ENCODE data around the gene SCNN1A.

The SCNN1A gene

DNA sequence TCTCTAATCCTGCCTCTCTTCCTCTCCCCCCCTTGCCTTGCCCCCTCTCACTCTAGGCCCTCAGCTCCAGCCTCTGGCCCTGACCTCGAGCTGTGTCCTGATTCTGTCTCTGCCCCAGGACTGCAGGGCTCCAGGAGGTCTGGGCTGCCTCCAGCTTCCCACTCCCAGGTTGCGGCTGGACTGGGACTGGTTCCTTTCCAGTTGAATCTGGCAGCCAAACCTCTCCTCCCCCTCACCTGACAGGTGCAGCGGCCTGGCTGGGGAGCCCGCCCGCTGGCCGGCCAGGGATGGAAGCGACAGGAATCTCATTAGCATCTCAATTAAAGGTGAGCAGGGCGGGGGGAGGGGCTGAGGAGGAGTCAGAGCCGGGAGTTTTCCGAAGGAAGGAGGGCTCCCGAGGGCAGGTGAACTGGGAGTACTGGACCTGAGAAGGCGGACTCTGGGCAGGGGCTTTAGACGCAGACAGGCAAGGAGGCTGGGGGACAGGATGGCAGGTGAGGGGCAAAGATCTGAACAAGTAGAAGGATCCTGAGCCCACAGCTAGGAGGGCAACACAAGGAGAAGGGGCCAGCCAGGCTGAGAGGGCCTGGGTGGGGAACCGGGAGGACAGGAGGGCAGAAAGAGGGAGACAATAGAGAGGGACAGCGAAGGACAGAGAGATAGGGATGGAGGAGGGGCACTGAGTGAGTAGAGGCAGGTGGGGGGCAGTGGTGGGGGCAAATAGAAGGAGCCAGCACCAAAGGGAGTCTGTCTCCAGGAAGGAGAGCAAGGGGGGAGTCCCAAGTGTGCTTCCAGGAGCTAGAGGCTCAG is at the start of gene SCNN1A:
Gene SCNN1A, minus strand, starts transcription at position 295 of the 810 bp plus-strand sequence. CDS start 780 bp downstream, outside the sequence.
- no peak for DNase-seq (ENCODE audit: low read depth, low spot score)

DNA sequence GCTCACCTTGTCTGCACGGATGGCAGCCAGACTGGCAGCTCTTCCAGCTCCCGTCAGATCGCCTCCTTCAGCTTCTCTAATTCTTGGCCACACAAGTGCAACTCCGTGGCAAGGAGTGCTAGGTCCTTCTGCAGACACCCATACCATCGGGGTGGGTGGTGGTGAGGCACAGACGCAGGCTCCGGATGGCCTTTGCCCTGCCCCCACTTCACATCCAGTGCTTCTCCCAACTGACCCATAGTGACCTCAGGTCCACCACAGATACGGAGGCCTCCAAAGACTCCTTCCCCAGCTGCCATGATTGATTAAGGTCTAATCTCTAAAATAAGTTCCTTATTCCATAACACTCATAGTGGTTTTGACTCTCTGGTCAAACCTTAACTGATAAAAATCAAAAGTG is 49.5 kb upstream of the SCNN1A start:
- DNase-seq (ENCODE audit: low read depth, low spot score), result no peak

GRCh38 chr12:6424008-6424347 is 48.6 kb upstream of the SCNN1A start:
- no peak for DNase-seq (ENCODE audit: low read depth, low spot score)

GRCh38 chr12:6423267-6424007 is 48.1 kb upstream of the SCNN1A start:
- DNase-seq (ENCODE audit: low read depth, low spot score), result peak; percentile 61

- no peak for DNase-seq (ENCODE audit: low read depth, low spot score)
These were observed 45.0 kb upstream of the SCNN1A start for GRCh38 chr12:6420364-6420763.

DNA sequence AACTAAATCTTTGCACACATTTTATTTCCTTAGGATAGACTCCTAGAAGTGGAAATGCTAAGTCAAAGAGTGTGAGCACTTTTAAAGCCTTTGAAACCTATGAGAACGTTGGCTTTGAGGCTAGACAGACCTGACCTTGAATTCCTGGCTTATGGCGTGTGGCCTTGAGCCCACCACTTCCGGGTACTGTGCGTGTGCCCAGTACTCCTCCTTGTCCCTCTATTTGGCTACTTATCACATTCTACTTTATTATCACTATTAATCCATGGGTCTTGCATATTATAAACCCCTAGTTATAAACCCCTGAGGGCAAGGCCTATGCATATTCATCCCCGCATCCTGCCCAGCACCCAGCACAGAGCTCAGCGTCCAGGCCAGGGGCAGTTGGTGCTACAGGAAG is 43.4 kb upstream of the SCNN1A start:
- DNase-seq (ENCODE audit: low read depth, low spot score), result no peak

- DNase-seq (ENCODE audit: low read depth, low spot score), result no peak
These were observed 41.2 kb upstream of the SCNN1A start for GRCh38 chr12:6416596-6416995.

DNA sequence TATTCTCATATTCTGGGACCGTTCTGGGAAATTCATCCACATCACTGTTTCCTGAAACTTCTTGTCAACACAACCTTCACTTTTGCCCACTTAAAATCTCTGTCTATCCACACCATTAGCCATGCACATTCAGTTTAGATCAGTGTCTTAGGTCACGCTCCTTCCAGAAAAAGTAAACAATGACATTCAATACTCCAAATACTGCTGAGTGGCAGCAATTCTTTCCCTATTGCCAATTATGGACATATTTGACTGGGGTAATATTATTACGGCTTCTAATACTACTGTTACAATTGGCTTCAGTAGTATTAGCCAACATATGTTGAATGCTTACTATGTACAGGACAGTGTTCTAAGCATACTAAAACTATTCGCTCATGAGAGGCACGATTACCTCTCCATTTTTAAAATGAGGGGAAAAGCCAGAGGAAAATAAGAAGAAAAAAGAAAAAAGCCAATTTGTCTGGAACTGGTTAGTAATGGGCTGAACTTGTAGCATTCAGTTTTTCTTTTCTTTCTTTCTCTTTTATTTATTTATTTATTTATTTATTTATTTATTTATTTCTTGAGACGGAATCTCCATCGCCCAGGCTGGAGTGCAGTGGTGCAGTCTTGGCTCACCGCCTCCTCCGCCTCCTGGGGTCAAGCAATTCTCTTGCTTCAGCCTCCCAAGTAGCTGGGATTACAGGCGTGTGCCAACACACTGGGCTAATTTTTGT is 32.0 kb upstream of the SCNN1A start:
- DNase-seq (ENCODE audit: low read depth, low spot score), result no peak

- no peak for DNase-seq (ENCODE audit: low read depth, low spot score)
These were observed 30.6 kb upstream of the SCNN1A start for GRCh38 chr12:6405963-6406362.

DNA sequence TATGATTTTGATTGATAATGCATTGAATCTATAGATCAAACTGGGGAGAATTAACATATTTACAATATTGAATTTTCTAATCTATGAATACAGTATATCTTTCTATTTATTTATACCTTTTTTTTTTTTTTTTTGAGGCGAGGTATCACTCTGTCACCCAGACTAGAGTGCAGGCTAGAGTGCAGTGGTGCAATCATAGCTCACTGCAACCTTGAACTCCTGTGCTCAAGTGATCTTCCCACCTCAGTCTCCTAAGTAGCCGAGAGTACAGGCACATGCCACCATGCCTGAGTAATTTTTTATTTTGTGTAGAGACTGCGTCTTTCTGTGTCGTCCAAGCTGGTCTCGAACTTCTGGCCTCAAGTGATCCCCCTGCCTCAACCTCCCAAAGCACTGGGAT is 29.0 kb upstream of the SCNN1A start:
- no peak for DNase-seq (ENCODE audit: low read depth, low spot score)

- DNase-seq (ENCODE audit: low read depth, low spot score), result no peak
These were observed 24.7 kb upstream of the SCNN1A start for GRCh38 chr12:6399884-6400644.

DNA sequence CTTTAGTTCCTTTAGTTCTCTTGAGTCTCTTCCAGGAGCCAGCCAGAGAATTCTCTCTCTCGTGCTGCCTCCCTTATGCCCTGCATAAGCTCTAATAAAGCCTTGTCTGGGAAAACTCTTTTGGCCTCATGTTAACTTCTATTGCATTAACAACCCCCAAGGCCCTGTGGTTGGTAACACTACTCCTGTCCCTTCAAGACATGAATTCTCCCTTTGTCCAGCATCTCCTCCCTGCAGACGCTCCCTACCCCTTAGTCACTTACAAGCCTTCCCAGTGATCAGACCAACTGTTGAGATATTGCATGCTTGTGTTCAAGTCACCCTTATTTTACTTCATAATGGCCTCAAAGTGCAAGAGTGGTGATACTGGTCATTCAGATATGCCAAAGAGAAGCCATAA is 20.7 kb upstream of the SCNN1A start:
- no peak for DNase-seq (ENCODE audit: low read depth, low spot score)

DNA sequence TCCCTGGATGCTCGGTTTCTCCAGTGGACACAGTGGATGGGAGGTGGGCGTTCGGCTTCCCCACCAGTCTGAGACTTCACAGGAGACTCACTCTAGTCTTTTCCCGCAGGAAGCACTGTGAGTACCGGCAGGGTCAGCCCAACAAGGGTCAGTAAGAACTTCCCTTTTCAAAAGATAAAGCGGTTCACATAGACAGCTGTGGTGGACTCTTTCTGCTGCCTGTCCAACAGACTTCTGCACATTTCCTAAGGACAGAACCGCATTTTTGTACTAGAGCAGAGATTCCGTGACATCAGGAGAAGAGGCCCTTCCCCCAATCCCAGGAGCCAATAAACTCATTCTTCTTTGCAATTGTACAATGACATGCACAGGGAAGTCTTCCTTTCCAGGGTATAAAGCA is 19.0 kb upstream of the SCNN1A start:
- DNase-seq (ENCODE audit: low read depth, low spot score), result no peak

DNA sequence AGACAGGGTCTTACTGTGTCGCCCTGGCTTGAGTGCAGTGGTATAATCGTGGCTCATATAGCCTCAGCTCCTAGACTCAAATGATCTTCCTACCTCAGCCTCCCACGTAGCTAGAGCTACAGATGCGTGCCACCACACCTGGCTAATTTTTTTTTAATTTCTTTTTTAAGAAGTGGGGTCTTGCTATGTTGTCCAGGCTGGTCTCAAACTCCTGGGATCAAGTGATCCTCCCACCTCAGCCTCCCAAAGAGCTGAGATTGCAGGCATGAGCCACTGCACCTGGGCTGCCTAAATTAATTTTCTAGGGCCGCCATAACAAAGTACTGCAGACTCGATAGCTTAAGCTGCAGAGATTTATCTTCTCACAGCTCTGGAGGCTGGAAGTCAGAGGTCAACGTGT is 17.7 kb upstream of the SCNN1A start:
- no peak for DNase-seq (ENCODE audit: low read depth, low spot score)

DNA sequence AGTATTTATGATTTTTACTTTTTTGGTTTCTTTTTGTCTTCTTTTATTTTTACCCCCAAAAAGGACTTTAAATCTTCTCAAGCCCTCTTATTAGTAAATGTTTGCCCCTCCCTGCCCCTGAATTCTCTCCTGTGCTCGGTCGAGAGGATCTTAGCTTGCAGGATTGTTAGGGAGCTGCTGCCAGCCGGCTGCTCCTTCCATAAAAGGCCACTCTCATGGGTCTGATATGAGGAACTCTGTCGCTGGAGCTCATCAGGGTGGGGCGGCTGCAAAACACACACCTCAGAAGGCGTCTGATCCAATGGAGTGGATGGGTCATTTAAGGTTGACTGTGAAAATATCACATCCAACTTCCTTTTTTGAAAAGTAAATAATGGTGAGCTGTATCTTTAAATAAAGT is 17.1 kb upstream of the SCNN1A start:
- DNase-seq (ENCODE audit: low read depth, low spot score), result no peak

- no peak for DNase-seq (ENCODE audit: low read depth, low spot score)
These were observed 15.7 kb upstream of the SCNN1A start for GRCh38 chr12:6391013-6391412.

DNA sequence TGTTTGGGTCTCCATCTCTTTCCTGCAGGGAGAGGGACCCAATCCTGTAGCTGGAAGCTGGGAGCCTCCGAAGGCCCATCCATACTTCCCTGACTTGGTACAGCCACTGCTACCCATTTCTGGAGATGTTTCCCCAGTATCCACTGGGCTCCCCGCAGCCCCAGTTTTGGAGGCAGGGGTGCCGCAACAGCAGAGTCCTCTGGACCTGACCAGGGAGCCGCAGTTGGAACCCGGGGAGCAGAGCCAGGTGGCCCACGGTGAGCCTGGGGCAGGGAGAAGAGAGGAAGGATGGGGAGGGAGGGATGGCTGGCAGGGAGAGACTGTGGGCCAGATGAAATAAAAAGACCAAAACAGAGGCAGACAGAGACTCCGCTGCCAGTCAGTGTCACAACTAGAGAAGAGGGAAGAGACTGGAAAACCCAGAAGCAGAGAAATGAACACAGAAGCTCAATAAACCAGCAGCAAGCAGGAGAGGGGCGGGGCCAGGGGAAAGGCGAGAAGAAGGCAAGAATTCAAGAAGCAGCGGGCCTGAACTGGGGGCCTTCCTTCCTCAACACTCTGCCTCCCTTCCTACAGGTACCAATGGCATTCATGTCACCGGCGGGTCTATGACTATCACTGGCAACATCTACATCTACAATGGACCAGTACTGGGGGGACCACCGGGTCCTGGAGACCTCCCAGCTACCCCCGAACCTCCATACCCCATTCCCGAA is 14.9 kb upstream of the SCNN1A start:
- DNase-seq (ENCODE audit: low read depth, low spot score), result no peak

- no peak for DNase-seq (ENCODE audit: low read depth, low spot score)
These were observed 12.2 kb upstream of the SCNN1A start for GRCh38 chr12:6387541-6387940.

GRCh38 chr12:6386491-6386890 is 11.1 kb upstream of the SCNN1A start:
- no peak for DNase-seq (ENCODE audit: low read depth, low spot score)

DNA sequence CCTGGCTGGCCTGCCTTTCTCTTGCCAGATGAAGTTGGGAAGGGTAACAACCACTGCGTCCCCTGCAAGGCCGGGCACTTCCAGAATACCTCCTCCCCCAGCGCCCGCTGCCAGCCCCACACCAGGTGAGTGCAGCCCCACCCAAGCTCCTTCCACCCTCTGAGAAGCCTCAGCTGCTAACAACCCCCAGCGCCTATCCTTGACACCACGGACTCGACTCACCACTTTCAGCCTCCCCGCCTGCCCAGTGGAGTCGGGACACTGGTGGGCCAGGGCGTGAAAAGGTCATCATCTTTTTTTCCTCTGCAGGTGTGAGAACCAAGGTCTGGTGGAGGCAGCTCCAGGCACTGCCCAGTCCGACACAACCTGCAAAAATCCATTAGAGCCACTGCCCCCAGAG is 10.7 kb upstream of the SCNN1A start:
- no peak for DNase-seq (ENCODE audit: low read depth, low spot score)

Data from activated naive CD8-positive, alpha-beta T cell treated with anti-CD3 and anti-CD28 coated beads, Interleukin-2, amount 50 U/mL, for 16 hours (primary cell).